Activated T-cell treated with anti-CD3 and anti-CD28 coated beads for 1 hour (primary cell): Measurements from ENCODE around the gene FAM89B.
"Not testable (repeated sequence)": the region's sequence is repeated elsewhere in the genome, so short reads cannot be mapped to it uniquely, and the experiment has no call there.

Source experiments
- DNase-seq: peaks from one replicate; pipeline ENCODE4 v3.0.0-alpha.2; 2020; ENCODE audit warnings: low read depth

FAM89B gene

DNA sequence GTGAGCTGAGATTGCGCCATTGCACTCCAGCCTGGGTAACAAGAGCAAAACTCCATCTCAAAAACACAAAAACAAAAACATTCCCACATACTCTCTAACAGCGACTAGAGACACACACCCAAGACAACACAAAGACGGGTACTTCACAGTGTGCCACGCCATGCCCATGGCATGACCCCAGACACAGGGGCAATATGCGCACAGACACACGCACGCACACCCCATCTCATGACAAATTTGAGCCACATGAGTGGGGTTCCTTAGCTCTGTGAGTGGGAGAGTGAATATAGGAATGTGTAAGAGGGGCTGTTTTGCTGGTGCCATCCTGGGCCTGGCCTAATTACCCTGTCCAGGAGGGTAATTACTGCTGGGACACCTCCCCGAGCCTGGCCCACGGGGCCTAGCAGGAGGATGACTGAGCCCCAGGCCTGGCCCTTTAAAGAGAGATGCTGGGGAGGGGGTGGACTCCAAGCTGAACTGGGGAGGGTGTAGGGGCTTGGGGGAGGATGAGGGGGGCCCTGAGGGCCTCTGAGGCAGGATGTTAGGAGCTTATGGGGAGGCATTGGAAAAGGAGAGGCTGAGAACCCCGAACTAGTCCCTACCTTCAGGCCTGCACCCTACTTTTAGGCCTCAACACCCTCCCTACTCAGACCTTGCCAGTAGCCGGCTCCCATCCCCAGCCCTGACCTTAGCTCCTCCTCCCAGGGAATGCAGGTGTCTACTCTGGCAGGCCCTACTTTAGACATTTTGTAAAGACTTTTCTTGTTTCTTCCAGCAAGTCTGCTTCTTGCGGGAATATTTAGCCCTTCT lies 15.7 kb upstream of the FAM89B start:
- DNase-seq = no peak

DNA sequence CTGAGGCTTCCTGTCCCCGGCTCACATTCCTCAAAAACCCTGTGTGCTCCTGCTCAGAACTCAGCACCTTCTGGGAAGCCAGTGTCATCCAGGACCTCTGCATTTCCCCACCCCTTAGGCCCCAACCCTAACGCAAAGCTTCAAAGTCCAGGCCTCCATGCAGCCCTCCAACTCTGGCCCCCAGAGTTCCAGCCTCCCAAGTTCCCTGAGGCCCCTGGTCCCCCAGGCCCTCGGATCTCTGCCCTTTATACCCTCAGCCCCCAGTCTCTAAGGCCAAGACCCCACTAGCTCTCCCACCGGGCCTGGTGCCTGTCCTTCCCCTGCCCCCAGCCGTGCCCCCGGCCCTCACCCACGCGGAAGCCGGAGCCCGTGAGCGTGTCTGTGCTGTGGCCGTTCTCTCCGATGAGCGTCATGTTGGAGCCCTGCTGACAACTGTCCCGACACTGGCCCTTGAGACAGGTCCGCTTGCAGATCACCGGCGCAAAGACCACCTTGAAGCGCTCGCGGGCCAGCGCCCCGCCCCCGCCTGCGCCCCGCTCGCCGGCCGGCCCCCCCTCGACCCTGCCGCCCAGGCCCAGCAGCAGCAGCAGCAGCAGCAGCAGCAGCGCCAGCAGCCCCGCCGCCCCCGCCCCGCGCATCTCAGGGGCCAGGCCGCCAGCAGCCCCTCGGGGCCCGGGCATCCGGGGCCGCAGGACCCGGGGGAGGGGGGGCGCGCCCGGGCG lies 14.9 kb upstream of the FAM89B start:
- no peak for DNase-seq

DNA sequence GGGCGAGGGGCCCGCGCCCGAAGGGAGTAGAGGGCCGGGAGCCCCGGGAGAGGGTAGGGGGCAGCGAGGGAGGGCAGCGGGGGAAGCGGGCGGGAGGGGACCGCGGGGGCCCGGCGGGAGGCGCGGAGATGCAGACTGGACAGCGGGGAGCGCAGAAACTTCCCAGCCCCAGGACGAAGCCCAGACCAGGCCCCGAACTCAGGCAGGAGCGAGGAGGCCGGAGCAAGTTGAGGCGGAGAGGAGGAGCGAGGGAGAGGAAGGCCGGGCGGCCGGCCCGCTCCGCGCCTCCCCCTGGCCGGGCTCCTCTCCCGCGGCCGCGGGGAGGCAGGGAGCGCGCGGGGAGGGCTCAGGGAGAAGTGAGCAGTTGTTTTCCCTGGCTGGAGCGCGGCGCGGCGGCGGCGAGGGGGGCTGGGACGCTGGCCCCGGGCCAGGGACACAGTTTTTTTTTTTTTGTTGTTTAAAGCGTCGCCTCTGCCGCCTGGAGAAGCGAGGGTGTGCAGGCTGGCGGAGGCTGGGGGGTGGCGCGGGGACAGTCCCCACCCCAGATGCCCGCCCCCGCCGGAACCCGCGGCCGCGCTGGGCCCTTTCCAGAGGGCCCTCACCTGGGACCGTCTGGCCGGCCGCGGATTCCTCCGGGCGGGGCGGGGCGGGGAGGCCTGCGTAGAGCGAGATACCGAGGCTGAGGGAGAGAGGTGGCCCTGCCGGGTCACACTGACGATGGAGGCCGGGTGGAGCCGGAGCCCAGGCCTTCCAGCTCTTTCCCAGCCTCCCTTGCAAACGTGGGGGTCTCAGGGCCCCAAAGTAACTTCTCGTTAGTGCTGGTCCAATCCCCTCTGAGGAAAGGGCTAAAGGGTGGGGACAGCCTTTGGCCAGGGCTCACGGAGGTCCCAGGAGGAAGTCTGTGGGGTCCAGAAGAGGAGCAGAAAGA lies 14.1 kb upstream of the FAM89B start, which contains the start of gene LTBP3:
LTBP3 (minus strand) TSS at position 358 of the 928 bp plus-strand sequence. CDS start 400 bp downstream, outside the sequence.
- no peak for DNase-seq

DNA sequence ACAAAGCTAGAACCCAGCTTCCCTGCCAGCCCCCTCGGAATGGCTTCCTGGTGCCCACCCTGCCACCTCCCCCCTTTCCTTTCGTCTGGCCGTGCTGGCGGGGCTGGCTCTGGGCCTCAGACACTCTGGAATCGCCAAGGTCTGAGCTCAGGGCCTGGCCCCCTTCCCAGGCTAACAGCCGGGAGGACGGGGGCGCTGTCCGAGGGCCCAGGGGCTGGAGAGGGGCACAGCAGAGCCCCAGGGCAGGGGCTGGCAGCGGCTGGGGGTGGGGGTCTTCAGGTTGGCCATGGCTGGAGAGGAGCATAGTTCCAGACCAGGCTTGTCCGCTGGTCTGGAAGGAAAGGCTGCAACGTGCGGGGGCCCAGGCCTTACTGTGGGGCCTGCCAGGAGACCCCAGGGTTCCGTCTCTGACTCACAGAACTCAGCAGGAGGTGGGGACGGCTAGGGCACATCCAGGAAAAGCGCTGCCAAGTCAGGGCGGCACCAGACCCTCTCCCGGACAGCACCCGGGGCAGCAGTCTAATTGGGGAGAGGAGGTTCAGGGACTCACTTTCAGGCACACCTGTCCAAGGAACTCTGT lies 13.3 kb upstream of the FAM89B start:
- no peak for DNase-seq

DNA sequence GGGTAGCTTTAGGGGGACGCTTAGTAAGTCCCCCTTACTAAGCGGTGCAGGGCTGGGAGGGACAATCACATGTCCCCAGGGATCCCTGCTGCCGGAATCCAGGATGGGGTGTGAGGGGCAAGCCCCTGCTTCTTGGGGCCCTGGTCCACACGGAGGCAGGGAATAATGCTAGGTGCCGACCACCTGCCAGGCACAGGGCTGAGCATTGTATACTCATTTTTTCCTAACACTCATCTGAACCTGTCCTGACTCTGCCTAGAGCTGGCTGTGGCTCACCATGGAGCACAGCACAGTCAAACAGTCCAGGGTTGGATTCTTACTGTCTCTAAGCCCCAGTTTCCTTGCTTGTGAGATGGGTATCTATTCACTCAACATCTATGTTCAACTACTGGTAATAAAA lies 12.8 kb upstream of the FAM89B start:
- no peak for DNase-seq

DNA sequence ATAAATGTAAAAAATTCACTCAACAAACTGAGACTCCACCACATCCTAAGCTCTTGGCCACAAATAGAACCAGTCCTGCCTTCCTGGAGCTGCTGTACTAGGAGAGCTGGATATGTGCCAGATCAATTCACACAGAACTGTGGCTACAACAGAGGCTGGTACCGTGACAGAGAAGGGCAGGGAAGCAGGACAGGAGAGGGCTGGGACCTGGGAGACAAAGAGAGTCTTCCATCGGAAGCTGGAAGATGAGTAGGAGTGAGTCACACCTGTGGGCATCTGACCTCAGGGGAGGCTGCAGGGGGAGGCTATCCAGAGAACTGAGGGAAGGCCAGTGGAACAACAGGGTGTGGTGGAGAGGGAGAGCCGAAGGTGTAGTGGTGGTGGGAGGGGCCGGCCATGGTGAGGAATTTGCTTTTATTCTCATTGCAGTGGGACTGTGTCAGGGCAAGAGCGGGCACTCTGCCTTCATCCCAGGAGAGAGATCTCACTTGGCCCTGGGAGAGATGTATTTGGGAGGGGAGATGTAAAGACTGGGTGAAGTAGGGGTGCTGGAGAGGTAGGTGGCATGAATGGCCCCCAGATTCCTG lies 12.3 kb upstream of the FAM89B start:
- DNase-seq = no peak

DNA sequence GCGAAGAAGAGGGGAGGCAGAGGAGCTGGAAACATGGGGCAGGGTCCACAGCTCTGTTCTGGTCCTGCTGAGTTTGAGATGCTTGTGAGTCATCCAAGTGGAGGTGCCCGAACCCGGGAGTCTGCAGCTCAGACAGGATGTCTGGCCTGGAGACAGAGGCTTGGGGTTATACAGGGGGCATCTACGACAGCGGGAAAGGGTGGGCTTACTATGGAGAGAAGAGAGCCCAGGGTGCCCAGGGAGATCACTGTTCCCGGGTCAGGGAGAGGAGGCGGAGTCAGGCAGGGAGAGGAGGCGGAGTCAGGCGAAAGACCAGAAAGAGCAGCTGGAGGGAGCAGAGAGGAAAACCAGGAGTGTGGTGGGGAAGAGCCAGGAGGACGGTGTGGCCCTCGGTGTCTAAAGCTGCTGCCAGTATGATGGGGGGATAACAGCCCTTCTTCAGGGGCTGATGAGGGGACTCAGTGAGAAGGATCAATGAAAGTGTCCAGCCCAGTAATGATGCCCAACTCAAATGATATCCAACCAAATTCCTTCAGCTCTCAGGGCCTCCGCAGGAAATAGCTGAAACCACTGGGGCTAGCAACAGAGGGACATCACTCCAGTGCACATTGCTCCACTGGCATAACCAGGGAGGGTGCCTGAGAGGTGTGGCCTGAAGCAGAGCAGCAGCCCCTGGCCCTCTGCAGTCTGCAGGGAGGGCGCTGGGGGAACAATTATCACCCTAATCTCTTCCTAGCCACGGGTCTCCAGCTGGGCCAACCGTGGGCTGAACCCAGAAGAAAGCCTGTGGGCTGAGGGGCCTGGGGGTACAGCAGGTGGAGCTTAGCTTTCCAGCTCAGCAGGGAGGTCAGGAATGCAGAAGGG lies 11.6 kb upstream of the FAM89B start:
- DNase-seq = no peak

DNA sequence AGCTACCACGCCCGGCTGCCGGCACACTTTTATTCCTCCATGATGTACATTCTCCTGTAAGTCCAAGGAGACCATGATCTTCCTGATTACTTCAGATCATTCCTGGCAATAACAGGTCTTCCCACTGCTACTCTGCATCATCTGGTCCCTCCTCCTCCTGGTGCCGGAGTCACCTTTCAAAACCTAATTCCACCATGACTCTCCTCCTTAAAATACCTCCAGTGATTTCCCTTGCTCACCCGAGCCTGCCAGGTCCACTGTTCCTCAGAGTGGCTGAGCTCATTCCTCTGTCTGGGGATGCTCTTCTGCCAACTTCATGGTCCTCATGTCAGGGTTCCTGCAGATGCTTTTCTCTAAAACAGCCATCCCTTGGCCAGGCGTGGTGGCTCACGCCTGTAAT lies 10.3 kb upstream of the FAM89B start:
- DNase-seq = no peak

DNA sequence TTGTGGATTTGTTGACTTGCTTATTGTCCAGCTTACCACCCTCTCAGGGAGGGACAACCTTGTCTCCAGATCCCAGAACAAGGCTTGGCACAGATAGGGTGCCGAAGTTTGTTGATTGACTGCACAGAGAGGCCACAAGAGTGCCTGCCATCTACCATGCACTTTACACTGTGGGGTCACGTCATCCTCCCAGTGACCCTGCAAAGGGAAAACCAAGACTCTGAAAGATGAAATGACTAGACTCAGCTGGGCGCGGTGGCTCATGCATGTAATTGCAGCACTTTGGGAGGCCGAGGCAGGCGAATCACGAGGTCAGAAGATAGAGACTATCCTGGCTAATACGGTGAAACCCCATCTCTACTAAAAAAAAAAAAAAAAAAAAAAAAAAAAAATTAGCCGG lies 9.6 kb upstream of the FAM89B start:
- no peak for DNase-seq

DNA sequence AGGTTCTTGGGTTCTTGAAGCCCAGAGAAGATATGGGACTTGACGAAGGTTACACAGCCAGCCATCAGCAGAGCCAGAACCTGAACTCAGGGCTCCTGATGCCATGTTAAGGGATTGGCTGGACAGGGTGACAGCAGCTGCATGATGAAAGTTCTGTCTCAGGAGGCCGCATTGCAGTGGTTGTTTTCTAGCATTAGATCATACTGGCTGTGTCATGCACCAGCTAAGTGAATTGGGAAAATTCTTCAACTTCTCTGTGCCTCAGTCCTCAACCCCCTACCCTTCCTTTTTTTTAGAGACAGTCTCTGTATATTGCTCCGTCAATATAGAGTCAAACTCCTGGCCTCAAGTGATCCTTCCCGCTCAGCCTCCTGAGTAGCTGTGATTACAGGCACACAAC lies 8.7 kb upstream of the FAM89B start:
- DNase-seq = no peak

DNA sequence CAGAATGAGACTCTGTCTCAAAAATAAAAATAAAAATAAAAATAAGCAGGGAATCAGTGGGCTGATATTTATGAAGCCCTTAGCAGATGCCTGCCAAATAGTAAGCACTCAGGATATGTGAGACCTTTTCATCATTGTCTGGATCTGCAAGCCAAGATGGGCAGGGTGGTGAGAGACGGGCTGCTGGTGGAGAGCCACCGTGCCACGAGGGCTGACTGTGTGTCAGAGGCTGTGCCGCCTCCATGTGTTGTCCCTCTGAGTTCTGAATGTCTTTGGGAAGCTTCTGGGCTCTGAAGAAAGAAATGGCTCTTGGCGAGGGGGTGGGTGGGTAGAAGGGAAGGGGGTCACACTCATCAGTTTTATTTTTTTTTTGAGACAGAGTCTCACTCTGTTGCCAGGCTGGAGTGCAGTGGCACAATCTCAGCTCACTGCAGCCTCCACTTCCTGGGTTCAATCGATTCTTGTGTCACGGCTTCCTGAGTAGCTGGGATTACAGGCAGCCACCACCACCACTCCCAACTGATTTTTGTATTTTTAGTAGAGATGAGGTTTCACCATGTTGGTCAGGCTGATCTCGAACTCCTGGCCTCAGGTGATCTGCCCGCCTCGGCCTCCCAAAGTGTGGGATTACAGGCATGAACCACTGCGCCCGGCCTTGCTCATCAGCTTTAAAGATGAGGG lies 7.3 kb upstream of the FAM89B start:
- not testable (repeated sequence) for DNase-seq

DNA sequence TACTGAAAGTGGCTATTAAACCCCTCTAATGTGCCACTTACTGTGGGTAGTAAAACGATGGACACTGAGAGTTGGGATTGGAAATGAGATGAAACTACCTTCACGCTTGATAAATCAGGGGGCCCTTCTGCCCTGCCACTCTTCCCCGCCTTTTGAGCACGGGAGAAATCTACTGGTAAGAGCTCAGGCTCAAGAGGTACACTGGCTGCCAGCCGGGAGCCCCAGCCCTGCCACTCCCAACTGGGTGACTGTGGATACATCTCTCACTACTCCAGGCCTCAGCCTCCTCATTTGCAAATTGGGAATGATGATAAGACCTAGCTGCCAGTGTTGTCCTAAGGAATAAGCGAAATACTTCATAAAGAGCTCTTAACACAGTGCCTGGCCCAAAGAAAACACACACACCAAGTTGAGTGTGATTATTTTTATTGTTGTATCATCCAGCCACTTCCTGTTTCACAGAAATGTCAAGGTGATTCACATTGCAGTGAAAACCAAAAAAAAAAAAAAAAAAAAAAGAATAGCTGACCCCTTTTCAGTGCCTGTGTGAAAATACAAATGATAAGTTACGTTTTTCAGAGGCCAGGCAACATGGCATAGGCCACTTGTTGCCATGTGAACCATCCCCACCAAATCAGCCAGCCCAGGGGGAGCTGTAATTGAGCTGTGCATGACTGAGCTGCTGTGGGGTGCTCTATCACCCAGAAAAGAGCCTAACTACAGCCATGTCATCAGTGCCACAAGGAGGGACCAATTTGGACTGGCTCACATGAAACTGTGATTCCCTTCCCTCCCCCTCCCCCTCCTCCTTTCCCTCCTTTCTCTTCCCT lies 6.5 kb upstream of the FAM89B start:
- DNase-seq = no peak

DNA sequence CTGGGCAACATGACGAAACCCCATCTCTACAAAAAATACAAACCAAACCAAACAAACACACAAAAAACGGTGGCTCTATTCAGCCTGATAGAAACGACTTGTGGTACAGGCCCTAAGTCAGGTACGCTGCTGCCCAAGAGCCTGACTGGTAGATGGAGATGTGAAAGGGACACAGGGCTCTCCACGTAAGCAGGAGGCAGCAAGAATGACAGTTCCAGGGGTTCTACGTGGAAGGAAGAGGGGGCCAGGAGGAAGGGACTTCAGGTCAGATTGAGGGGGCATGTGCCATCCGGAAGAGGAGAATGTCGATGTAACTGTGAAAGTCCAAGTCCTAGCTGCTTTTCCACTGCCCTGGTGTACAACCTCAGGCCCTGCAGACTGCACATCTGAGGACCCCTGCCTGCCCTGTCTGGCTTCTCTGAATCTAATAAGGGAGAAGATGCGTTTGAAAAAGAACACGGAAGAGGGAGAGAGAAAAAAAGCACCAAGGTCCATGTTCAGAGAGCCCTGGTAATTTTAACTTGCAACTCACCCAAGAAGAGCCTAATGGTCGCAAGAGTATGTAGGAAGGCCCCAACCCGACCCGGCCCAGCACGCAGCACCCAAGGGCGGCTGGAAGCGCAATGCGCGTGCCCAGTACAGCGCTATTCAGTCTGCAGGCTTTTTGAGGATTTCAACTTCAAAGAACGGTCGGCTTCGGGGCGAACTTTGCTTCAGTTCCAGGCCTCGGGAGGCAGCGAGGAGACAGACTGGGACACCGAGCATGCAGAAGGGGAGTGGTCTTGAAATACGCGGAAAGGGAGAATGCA lies 3.0 kb upstream of the FAM89B start:
- no peak for DNase-seq

DNA sequence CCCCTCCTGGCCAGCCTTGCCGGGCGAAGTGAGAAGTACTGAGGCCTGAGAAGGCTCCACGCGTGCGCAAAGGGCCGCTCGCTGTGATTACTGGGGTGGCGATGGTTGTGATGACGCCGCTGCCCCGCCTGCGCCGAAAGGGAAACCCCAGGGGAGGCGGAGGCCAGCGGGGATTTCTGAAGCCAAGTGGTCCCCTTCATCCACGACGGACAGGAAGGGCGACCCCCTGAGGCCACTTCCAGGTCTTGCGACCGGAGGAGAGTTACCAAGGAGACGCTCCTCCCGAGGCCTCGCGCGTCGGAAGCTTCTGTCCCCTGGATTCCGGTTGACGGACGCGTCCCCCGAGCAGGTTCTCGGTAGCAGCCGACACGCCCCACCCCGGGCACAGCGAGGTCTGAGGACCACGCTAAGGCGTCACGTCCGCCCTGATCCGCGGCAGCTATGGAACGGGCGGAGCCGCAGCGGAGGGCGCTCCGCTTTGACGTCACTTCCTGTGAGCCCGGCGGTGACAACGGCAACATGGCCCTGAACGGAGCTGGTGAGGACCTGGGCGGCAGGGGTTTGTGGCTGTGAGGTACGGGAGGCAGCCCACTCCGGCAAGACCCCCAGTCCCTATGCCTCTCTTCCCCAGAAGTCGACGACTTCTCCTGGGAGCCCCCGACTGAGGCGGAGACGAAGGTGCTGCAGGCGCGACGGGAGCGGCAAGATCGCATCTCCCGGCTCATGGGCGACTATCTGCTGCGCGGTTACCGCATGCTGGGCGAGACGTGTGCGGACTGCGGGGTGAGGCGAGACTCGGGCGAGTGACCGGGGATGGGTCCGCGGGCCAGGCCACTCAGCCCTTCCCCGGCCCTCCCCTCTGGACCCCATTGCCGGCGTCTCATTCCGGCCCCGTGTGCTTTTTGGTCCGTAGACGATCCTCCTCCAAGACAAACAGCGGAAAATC lies 2.1 kb upstream of the FAM89B start, which contains the start of gene ZNRD2:
ZNRD2 (plus strand) TSS at position 505 of the 946 bp plus-strand sequence; CDS start at position 520, 15 bp downstream.
- DNase-seq = peak; percentile 94

DNA sequence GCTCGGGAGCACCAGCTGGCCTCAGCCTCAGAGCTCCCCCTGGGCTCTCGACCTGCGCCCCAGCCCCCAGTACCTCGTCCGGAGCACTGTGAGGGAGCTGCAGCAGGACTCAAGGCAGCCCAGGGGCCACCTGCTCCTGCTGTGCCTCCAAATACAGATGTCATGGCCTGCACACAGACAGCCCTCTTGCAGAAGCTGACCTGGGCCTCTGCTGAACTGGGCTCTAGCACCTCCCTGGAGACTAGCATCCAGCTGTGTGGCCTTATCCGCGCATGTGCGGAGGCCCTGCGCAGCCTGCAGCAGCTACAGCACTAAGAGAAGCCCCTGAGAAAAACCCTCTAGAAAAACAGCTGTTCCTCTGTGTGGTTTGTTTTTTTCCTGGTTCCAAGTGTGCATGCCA lies 918 bp upstream of the FAM89B start:
- DNase-seq = no peak

DNA sequence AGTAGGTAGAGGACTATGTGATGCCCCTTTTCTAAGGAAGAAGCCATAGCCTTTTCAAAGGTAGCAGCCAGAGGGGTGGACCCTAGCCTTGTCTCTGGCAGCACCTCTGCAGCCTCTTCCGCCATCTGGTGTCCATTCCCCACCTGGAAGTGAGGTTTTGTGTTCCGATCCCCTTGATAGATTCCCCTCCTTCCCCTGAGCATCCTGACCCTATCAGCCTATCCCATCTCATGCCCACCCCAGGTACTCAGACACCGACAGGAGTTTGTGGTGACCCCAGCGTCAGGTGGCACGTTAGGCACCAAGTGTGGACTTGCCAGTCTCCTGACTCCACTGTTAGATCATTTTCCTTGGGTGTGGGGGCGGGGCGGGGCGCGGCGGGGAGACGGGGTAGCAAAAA lies 398 bp upstream of the FAM89B start:
- DNase-seq = no peak
